ENCODE results near the gene PEX14. TPM values are rescaled to one million over a fixed set of nuclear protein-coding genes. Genes with fewer than 3 reads are reported as not detected.
A peak's percentile ranks its signal among the peaks of the same experiment; 100 is the strongest.

Gene PEX14
- total and polyA plus RNA-seq, 9 of the 15 experiments (the other 6 are each of a cell fraction or from before 2014, with no cell fraction given), result 2.6 to 45.7 (median 22.7) TPM

GRCh38 chr1:10430216-10431069, 44.3 kb upstream of the PEX14 start, which contains the start of gene CENPS (continued):
- TF ChIP-seq ZNF277 (CRISPR knock-in tag; IDR thresholded peaks at IDR 0.05; ENCODE audit: borderline replicate concordance) (no peak), U2AF2 (optimal IDR thresholded peaks at IDR 0.05; ENCODE audit: low read depth, low read length) (no peak), XRCC4 (IDR thresholded peaks at IDR 0.05; ENCODE audit: extremely low read depth, insufficient read depth, insufficient read length) (no peak), ZNF431 (CRISPR knock-in tag; IDR thresholded peaks at IDR 0.05) (no peak; the same call in 1 of the 2 replicates), POLR2AphosphoS5 (IDR thresholded peaks at IDR 0.05; ENCODE audit: control insufficient read depth, insufficient read depth, low read depth, low read length) (peak; percentile 70), NFATC3 (IDR thresholded peaks at IDR 0.05) (no peak), DMBX1 (CRISPR knock-in tag; IDR thresholded peaks at IDR 0.05; ENCODE audit: borderline replicate concordance) (peak; percentile 93), BCOR (IDR thresholded peaks at IDR 0.05) (no peak), RBM17 (IDR thresholded peaks at IDR 0.05; ENCODE audit: borderline replicate concordance, low read depth, low read length) (no peak), PRMT5 (CRISPR knock-in tag; IDR thresholded peaks at IDR 0.05) (no peak), ZFP1 (CRISPR knock-in tag; IDR thresholded peaks at IDR 0.05) (no peak), NCOA2 (IDR thresholded peaks at IDR 0.05; ENCODE audit: partially characterized antibody in 2 of 2) (no peak), ZNF696 (CRISPR knock-in tag; conservative IDR thresholded peaks at IDR 0.05) (no peak), HOXB6 (CRISPR knock-in tag; IDR thresholded peaks at IDR 0.05; ENCODE audit: borderline replicate concordance) (no peak), KAT2B (IDR thresholded peaks at IDR 0.05; ENCODE audit: low read depth, low read length) (no peak), DLX4 (CRISPR knock-in tag; IDR thresholded peaks at IDR 0.05) (no peak), GATAD2B (IDR thresholded peaks at IDR 0.05; ENCODE audit: borderline replicate concordance) (peak; percentile 91), ZNF583 (CRISPR knock-in tag; IDR thresholded peaks at IDR 0.05) (peak; percentile 71; the same call in 1 of the 2 replicates), ESRRB (CRISPR knock-in tag; IDR thresholded peaks at IDR 0.05; ENCODE audit: borderline replicate concordance) (no peak), NCOR1 (IDR thresholded peaks at IDR 0.05) (no peak), ZNF766 (CRISPR knock-in tag; conservative IDR thresholded peaks at IDR 0.05) (peak; percentile 74; the same call in 1 of the 2 replicates), ZFX (CRISPR knock-in tag; IDR thresholded peaks at IDR 0.05) (peak; percentile 81), SP1 (CRISPR knock-in tag; IDR thresholded peaks at IDR 0.05) (peak; percentile 94), PML (IDR thresholded peaks at IDR 0.05; ENCODE audit: low read length) (peak; percentile 57; the same call in 1 of the 2 replicates), L3MBTL2 (IDR thresholded peaks at IDR 0.05) (peak; percentile 100), NONO (IDR thresholded peaks at IDR 0.05; ENCODE audit: low read depth in 2 of 2, low read length in 1 of 2) (peak in 1 of 2 experiments; percentile 92; a peak in 2 of 4 replicates), ZNF354B (CRISPR knock-in tag; IDR thresholded peaks at IDR 0.05) (0 out of 2 replicates have a peak, but pooled peaks have one; percentile 11), SREBF1 (IDR thresholded peaks at IDR 0.05; ENCODE audit: borderline replicate concordance, low read depth, low read length) (no peak; the same call in 1 of the 2 replicates), RAD21 (CRISPR knock-in tag; conservative IDR thresholded peaks at IDR 0.05 in 1 of 2, IDR thresholded peaks at IDR 0.05 in 1 of 2) (peak; percentile 92 to 93)
